GM19397 (cell line): Measurements from ENCODE around the gene LRRIQ4.
A peak's percentile ranks its signal among the peaks of the same experiment; 100 is the strongest.

Experiments used
- ATAC-seq: cut with Tn5 transposase; IDR thresholded peaks from one replicate; pipeline ENCODE4 v1.9.1; 2021; ENCODE audit warnings: mild to moderate bottlenecking, moderate library complexity; ENCODE audit not compliant: unreplicated experiment

The LRRIQ4 gene

DNA sequence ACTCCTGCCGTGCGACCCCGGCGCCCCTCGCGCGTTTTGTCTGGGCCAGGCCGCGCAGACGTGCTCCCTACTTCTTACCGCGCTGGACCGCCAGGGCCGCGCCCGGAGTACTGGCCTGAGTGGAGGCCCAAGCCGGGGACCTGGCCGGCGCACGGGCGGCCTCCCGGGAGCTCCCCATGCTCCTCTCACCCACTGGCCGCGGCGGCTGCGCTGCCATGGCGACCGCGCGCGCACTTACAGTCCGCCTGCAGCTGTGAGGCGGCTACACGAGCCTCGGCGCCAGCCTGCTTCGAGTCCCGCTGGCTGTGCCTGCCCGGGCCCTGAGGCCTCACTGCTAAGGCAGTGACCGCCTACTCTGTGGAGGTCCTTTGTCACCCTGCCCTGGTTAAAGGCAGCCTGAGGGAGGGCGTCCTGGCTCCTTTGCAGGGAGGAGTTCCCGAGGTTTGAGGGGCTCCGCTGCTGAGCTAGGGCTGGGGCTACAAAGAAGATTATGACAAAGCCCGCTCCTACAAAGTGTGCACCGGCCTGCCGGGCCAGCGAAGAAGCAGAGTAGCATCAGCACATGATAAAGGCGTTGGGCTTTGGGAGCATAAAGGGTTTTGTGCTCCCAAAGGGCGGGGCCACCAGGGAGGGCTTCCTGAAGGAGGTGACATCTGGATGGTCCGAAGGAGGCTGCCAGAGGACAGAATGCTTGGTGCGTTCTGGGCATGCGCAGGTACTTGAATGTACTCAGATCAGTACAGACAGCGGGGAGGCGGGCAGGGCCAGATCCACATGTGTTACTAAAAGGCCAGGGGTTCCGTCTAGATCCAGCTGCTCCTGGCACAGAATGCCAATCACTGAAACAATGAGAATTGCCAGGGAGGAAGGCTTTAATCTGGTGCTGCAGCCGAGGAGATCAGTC is at the start of gene LRRIQ4, which contains the start of gene LRRC34:
Gene LRRIQ4, plus strand, starts transcription at position 539 of the 904 bp plus-strand sequence. CDS start 9,052 bp downstream, outside the sequence.
Gene LRRC34, minus strand, starts transcription at position 573 of the 904 bp plus-strand sequence. Its CDS starts 356 bp downstream, at position 217.
- peak; percentile 67 for ATAC-seq

DNA sequence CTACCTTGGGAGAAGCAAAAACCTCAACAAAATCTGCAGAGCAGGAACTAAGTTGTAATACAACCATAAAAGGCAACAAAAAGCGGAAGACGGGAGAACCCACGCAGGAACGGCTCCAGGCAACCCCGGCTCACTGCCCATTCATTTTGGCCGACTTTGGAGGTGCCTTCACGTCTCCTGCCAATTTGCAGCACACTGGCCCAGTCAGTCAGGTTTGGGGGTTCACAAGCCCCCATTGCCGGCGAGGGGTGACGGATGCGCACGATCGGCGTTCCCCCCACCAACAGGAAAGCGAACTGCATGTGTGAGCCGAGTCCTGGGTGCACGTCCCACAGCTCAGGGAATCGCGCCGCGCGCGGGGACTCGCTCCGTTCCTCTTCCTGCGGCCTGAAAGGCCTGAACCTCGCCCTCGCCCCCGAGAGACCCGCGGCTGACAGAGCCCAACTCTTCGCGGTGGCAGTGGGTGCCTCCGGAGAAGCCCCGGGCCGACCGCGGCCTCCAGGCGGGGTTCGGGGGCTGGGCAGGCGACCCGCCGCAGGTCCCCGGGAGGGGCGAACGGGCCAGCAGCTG is 48.3 kb upstream of the LRRIQ4 start:
- ATAC-seq = peak; percentile 29

DNA sequence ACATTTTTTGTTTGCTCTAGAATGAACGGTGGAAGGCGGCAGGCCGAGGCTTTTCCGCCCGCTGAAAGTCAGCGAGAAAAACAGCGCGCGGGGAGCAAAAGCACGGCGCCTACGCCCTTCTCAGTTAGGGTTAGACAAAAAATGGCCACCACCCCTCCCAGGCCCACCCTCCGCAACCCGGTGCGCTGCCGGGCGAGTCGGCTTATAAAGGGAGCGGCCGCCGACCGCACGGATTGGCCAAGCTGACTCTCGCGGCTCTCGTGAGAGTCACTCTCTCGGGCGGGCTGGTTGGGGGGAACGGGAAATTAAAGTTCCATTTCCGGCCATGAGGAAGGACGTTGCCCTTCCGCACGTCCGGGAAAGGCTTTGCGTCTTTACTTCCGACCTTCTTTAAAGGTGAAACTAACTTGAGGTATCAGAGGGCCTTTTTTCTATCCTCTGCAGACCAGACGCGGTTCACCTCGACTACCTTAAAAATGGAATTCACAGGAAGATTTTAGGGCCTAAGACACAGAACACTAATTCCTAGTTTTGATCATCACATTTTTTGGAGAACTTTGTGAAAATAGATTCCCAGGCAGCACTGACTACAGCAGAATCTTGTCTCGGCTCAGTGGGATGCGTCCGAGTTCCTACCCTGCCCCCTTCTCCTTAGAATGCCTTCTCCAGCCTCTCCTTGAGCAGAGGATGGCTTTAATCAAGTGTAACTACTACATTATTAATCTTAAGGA is 47.6 kb upstream of the LRRIQ4 start, which contains the start of gene TERC:
Gene TERC, minus strand, starts transcription at position 179 of the 731 bp plus-strand sequence.
- peak; percentile 75 for ATAC-seq

DNA sequence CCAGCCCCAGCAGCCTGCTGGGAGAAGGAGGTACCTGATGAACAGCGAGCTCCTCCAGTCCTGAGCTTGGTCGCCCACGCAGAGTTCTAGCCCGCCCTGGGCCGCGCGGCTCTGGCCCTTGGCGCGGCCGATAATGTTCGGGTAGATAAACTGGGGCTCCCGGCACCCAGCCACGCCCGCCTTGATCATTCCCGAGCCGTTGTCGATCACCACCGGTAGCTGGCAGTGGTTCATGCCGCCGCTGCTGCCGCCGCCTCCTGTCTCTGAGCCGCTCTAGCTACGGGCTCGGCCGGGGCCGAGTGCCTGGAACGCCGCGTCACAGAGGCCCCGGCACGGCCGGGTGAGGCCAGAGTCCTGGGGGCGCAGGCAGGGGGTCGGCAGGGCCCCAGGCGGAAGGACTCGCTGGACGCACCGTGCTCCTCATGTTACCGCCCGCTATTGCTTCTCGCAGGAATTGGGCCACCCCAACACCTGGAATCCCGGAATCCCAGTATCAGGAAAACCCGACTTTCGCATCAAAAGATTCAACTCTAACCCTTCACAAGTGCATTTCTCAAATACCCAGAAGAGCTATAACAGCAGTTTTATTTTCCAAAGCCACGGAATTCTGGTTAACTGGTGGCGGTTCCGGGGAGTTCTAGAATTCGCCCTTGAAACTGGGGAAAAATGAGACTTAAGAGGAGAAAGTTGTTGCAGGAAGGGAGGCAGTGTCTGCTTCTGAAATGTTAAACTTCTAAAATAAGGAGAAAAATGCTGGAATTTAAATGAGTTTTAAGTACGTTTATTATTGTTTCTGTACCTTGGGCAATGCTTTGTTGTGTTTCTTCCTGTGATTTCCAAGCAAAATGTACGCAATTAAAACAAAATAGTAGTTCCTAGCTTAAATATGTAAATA is 43.1 kb upstream of the LRRIQ4 start, which contains the start of gene ACTRT3:
Gene ACTRT3, minus strand, starts transcription at position 275 of the 895 bp plus-strand sequence. Its CDS starts 41 bp downstream, at position 234.
- ATAC-seq = peak; percentile 31

DNA sequence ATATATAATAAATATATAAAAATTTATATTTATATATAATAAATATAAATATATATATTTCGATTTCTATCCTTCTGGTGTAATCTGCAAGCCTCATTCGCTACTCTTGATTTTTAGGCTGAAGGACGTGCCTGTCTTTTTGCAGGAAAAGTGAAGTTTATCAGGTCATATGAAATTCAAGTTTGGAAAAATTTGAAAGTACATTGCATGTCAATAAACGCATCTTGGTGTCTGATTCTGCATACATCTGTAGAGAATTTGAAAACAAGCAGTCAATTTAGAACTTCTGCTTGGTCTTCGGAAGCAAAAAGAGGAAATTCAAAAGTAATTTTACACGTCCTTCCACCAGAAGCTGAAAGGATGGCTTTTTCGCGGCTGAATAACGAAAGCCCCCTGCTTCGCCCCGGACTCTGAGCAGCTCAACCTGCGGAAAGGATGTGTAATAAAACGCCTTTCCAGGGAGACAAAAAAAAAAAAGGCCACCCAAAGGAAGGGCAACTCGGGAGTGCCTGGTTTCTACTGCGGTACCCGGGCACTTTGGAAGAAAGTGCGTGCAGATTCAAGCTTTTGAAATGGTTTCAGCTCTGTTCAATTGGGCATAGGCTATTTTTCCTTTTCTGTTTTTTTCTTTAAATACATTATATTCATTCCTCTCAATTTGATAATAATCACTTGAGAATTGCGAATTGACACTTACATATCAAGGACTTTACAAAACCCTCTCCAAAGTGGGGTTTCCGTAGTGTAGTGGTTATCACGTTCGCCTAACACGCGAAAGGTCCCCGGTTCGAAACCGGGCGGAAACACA is 41.0 kb upstream of the LRRIQ4 start:
- no peak for ATAC-seq

DNA sequence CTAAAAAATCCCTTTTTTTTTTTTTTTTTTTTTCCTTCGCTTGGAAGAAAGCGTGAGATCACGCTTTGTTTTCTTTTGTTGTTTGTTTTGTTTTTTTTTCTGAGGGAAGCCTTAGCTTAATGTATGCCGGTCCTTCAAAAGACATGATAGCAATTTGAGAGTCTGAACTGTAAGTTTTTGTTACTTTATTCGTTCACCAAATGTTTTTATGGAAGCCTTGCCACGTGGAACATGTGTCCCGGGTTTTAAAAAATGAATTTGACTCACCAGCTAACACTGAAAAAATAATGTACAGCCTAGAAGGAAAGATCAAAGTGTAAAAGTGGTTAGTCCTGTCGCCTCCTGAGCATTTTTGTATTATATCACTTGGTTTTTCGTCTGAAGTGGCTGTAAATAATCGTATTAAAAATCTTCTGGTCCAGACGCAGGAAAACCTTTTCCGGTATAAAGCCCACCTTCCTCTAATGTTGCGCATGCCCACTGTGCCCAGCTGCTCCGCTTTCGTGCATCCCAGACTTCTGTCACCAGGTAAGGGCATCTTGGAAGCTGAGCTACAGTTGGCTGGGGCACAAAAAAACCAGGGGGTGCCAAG is 40.3 kb upstream of the LRRIQ4 start:
- ATAC-seq = peak; percentile 12

DNA sequence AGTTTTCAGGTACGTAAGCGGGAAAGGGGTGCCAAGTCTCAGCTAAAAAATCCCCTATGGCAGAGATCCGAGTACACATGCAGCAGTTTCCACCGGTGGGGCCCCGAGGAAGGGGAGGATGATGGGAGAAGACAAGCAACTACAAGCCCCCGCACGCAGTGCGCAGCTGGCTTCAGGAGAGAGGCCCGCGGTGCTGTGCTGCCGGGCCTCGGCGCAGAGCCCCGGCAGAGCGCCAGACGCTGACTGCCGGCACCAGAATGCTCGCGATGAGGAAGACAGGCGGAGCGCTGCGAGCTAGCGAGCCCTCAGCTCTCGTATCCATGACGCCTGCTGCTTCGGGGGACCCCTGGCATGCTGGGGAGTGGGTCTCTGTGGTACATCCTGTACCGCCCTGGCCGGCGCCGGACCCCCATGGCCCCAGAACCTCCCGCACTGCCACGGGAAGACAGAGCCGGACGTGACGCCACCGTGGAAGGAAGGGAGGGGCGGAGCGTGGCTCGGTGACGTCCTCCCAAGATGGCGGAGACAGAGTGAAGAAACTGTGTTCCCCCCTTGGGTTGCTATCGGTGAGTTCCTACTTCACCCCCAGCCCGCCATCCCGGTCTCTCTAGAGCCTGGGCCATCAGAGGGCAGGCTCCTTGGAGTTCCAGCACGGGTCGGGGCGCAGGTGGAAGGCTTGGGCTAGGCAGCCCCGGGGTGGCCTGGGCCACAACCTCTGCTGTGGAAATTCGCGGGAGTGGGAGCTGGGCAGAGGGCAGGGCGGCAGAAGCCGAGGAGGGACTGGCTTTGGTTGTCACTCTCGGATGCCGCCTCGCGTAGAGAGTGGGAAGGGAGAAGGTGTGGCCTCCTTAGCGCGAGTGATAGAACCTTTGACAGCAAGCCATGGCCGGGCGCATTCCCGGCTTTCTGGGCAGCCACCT is 39.5 kb upstream of the LRRIQ4 start, which contains the start of gene MYNN:
Gene MYNN, plus strand, starts transcription at position 500 of the 920 bp plus-strand sequence. CDS start 900 bp downstream, outside the sequence.
- ATAC-seq = peak; percentile 83

DNA sequence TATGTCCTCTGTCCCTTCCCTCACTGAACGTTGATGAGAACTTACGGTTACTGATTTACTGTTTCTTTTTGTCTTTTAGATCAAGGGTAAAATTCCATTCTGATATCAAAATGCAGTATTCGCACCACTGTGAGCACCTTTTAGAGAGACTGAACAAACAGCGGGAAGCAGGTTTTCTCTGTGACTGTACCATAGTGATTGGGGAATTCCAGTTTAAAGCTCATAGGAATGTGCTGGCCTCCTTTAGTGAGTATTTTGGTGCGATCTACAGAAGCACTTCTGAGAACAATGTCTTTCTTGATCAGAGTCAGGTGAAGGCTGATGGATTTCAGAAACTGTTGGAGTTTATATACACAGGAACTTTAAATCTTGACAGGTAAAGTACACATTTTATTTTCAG is 38.5 kb upstream of the LRRIQ4 start:
- no peak for ATAC-seq

GRCh38 chr3:169777822-169778221 is 34.8 kb upstream of the LRRIQ4 start:
- ATAC-seq = no peak

- no peak for ATAC-seq
These were observed 31.9 kb upstream of the LRRIQ4 start for GRCh38 chr3:169780742-169781141.

DNA sequence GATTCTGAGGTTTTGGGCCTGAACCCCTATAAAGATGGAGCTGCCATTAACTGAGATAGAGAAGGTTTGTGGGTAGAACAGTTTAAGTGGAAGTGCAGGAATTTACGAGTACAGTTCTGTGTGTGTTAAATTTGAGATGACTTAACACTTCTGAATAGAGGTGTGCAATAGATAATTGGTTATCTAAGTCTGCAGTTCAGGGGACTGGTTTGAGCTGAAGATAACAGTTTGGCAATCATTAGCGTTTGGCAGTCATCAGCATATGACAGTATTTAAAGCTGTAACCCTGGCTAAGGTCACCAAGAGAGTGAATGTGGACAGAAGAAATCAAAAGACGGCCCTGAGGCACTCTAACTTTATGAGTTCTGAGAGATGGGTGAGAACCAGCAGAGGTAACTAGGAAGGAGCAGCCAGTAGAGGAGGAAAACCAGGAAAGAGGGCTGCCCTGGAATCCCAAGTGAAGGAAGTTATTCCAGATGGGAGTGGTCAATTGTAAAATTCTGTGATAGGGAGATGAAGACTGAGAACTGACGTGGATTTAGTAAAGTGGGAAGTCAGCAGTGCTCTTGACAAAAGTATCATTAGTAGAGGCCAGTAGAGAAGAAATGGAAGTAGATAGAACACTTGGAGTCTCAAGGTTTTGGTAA is 31.3 kb upstream of the LRRIQ4 start:
- no peak for ATAC-seq

DNA sequence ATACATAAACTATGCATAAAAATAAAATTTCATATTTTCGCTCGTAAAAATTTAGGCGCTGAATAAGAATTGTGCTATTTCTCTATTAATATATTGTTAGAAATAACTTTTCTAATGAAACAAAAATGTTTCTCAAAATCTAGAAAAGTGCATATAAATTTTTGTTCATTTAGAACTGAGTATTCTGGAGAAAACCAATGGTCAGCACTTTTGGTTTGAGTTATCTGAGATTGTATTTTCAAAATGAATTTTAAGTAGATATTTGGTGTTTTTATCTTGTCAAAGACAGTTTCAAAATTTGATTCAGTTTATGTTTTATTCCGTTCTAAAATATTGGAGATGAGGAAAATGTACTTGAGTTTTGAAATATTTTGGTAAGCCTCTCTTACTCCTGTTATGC is 25.6 kb upstream of the LRRIQ4 start:
- no peak for ATAC-seq

- ATAC-seq = no peak
These were observed 24.9 kb upstream of the LRRIQ4 start for GRCh38 chr3:169787791-169788190.

DNA sequence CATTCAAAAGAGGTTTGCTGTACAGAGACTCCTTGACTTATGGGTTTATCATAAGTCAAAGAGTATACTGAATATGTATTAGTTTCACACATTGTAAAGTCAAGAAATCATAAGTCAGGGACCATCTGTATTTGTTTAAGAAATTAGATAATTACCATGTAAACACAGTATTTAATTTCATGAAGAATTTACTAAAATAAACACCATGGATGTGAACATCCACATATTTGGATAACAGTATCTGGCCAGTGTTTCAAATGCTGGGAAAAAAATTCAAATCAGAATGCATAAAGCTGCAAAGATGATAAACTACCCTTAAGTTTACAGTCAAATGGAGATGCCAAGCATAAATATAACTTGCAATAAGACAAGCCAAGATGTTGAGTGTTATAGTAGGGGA is 22.5 kb upstream of the LRRIQ4 start:
- ATAC-seq = no peak

GRCh38 chr3:169790687-169791429 is 21.8 kb upstream of the LRRIQ4 start:
- no peak for ATAC-seq

DNA sequence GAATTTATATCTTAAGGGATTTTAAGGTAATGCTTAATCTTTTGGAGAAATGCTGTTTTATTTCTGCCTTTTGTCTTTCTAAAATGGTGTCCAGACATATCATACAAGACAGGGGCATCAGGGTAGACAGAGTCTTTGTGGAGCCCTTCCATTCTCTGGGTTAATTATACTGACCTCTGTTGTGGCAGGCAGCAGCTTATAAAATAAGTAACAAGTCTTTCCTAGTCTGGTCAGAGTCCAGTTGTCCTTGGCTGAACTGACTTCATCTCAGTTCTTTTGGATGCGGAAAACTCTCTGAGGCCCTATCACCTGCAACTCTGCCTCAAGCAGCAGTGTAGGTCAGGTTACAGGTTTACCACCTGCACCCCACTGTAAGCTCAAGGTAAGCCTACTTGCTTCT is 20.3 kb upstream of the LRRIQ4 start:
- no peak for ATAC-seq

- ATAC-seq = no peak
These were observed 8.0 kb upstream of the LRRIQ4 start for GRCh38 chr3:169804681-169805080.
